Thyroid gland (tissue), 4 donors: Measurements from ENCODE around the gene DCHS1.

Experiments
- CTCF ChIP-seq, 6 experiments: fragments of 200-600 bp in 3 of 6; fragments of 450-650 bp in 3 of 6; sonication (generic) in 3 of 6; IDR thresholded peaks; one replicate each; pipeline ENCODE4 v1.5.1; 2016 to 2019; ENCODE audit warnings: antibody characterized with exemption in 6 of 6, mild to moderate bottlenecking in 2 of 6, inconsistent platforms in 1 of 6, moderate library complexity in 1 of 6
- POLR2A ChIP-seq, 2 donors: fragments of 450-650 bp; IDR thresholded peaks; one replicate each; pipeline ENCODE4 v1.6.1; 2017; ENCODE audit warnings: antibody characterized with exemption in 2 of 2, mild to moderate bottlenecking in 2 of 2, moderate library complexity in 1 of 2

GRCh38 chr11:6615046-6615445 lies 40.6 kb downstream of the DCHS1 start:
- no peak for TF ChIP-seq CTCF (IDR thresholded peaks at IDR 0.05)
- TF ChIP-seq POLR2A (IDR thresholded peaks at IDR 0.05) = no peak
